ENCODE results near the gene UBN1. TPM values are rescaled to one million over a fixed set of nuclear protein-coding genes. Genes with fewer than 3 reads are reported as not detected.

The UBN1 gene
- total and polyA plus RNA-seq, 2 of the 13 experiments (the other 11 are each of a cell fraction or from before 2014, with no cell fraction given), result 10.6 to 23.5 TPM

- no peak for ATAC-seq
- CTCF ChIA-PET (ENCODE audit: low intra/inter-chr PET ratio, low total read pairs), result no interaction called here
- BruUV-seq (replicated peaks), result no TSS peak
- H3K9ac ChIP-seq (ENCODE audit: insufficient read depth, low read depth, low read length), result no peak overlapping the region
- WGBS (ENCODE audit: low lambda C conversion rate), result 84% methylated on average over 5 of the region's 5 CpGs
- H3K27me3 ChIP-seq (ENCODE audit: control insufficient read depth in 1 of 2, insufficient read depth in 2 of 2, low read length in 2 of 2), result no peaks in the 10 kb centered on the region
- H3K4me3 ChIP-seq (replicated peaks in 1 of 3; ENCODE audit: insufficient read depth in 1 of 3, low read depth in 2 of 3, low read length in 3 of 3), result no peak overlapping the region
- no peak overlapping the region for H3K4me2 ChIP-seq (ENCODE audit: low read depth, low read length)
- no peak for DNase-seq (ENCODE audit: low spot score)
- in situ Hi-C loops (cut with HindIII; ENCODE audit: extremely low pct_ligation_motif_present, low pct_unique_long_range_greater_than_20kb) (no loop called here), intact Hi-C loops (cut with micrococcal nuclease; ENCODE audit: unreplicated experiment) (no loop called here)
- TF ChIP-seq HOXA5 (CRISPR knock-in tag; IDR thresholded peaks at IDR 0.05), result no peak
- TF ChIP-seq ELF4 (CRISPR knock-in tag; IDR thresholded peaks at IDR 0.05; ENCODE audit: borderline replicate concordance), result no peak
- TF ChIP-seq ZSCAN25 (CRISPR knock-in tag; IDR thresholded peaks at IDR 0.05), result no peak
- TF ChIP-seq FOXA1 (IDR thresholded peaks at IDR 0.05), result no peak
- 0 out of 2 replicates have a peak, but pooled peaks have one; percentile 9 for TF ChIP-seq FOXA1 (CRISPR knock-in tag; IDR thresholded peaks at IDR 0.05)
- TF ChIP-seq, protein P1, sequence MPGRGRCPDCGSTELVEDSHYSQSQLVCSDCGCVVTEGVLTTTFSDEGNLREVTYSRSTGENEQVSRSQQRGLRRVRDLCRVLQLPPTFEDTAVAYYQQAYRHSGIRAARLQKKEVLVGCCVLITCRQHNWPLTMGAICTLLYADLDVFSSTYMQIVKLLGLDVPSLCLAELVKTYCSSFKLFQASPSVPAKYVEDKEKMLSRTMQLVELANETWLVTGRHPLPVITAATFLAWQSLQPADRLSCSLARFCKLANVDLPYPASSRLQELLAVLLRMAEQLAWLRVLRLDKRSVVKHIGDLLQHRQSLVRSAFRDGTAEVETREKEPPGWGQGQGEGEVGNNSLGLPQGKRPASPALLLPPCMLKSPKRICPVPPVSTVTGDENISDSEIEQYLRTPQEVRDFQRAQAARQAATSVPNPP (CRISPR knock-in tag; IDR thresholded peaks at IDR 0.05), result no peak
- TF ChIP-seq JUN (CRISPR knock-in tag; IDR thresholded peaks at IDR 0.05), result no peak
- TF ChIP-seq SOX6 (IDR thresholded peaks at IDR 0.05), result no peak
- no peak for TF ChIP-seq SOX6 (CRISPR knock-in tag; IDR thresholded peaks at IDR 0.05)
- no peak for TF ChIP-seq SMARCC2 (IDR thresholded peaks at IDR 0.05)
- TF ChIP-seq ZNF382 (CRISPR knock-in tag; IDR thresholded peaks at IDR 0.05; ENCODE audit: borderline replicate concordance), result no peak
- TF ChIP-seq CEBPB (IDR thresholded peaks at IDR 0.05; ENCODE audit: borderline replicate concordance, low read depth, low read length), result 0 out of 2 replicates have a peak, but pooled peaks have one; percentile 28
- TF ChIP-seq, protein P2, sequence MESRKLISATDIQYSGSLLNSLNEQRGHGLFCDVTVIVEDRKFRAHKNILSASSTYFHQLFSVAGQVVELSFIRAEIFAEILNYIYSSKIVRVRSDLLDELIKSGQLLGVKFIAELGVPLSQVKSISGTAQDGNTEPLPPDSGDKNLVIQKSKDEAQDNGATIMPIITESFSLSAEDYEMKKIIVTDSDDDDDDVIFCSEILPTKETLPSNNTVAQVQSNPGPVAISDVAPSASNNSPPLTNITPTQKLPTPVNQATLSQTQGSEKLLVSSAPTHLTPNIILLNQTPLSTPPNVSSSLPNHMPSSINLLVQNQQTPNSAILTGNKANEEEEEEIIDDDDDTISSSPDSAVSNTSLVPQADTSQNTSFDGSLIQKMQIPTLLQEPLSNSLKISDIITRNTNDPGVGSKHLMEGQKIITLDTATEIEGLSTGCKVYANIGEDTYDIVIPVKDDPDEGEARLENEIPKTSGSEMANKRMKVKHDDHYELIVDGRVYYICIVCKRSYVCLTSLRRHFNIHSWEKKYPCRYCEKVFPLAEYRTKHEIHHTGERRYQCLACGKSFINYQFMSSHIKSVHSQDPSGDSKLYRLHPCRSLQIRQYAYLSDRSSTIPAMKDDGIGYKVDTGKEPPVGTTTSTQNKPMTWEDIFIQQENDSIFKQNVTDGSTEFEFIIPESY (CRISPR knock-in tag; IDR thresholded peaks at IDR 0.05), result peak; percentile 19; the same call in 1 of the 2 replicates
- no peak for TF ChIP-seq MATR3 (CRISPR knock-in tag; IDR thresholded peaks at IDR 0.05)
- TF ChIP-seq NFRKB (IDR thresholded peaks at IDR 0.05), result no peak
- no peak for TF ChIP-seq GFI1 (CRISPR knock-in tag; IDR thresholded peaks at IDR 0.05; ENCODE audit: borderline replicate concordance)
- no peak for TF ChIP-seq SMC3 (IDR thresholded peaks at IDR 0.05; ENCODE audit: low read length)
- TF ChIP-seq AHR (CRISPR knock-in tag; IDR thresholded peaks at IDR 0.05), result no peak
- H3K27ac ChIP-seq (ENCODE audit: extremely low read length, insufficient read depth, low read length), result no peak overlapping the region
- H3K9me3 ChIP-seq (ENCODE audit: low read length), result no peaks in the 10 kb centered on the region
- peaks cover 46% of the 10 kb centered on the region for H3K79me2 ChIP-seq (ENCODE audit: insufficient read depth, low read length)
- FAIRE-seq, result no peak
- H3K36me3 ChIP-seq (replicated peaks in 1 of 2; ENCODE audit: control insufficient read depth in 1 of 2, insufficient read depth in 2 of 2, low read length in 2 of 2), result peaks cover 20 to 76% of the 10 kb centered on the region in 2 experiments
- no peaks in the 10 kb centered on the region for H4K20me1 ChIP-seq (ENCODE audit: insufficient read depth, low read length)
- POLR2A ChIA-PET, result no interaction called here
- H2AFZ ChIP-seq (ENCODE audit: low read length), result no peak overlapping the region
- H3K4me1 ChIP-seq (ENCODE audit: insufficient read depth, low read length), result peaks cover 19% of the 10 kb centered on the region
Measured at GRCh38 chr16:4862639-4863038, 15.4 kb downstream of the UBN1 start.

Data from HepG2 (cell line).